CD4-positive, alpha-beta T cell treated with Interleukin-15 for 1 hour (primary cell): ENCODE data around the gene FAM199X.
"Not testable (repeated sequence)": the region's sequence is repeated elsewhere in the genome, so short reads cannot be mapped to it uniquely, and the experiment has no call there.

Experiments
- DNase-seq: peaks from one replicate; pipeline ENCODE4 v3.0.0-alpha.2; 2020

The FAM199X gene

GRCh38 chrX:104193485-104193884 is 27.2 kb downstream of the FAM199X start:
- no peak for DNase-seq

- DNase-seq: no peak
Observed at GRCh38 chrX:104195013-104195412, 28.8 kb downstream of the FAM199X start.

GRCh38 chrX:104195489-104196084 is 29.3 kb downstream of the FAM199X start:
- no peak for DNase-seq

GRCh38 chrX:104205548-104205947 is 39.3 kb downstream of the FAM199X start:
- DNase-seq: no peak

GRCh38 chrX:104211187-104211586 is 44.9 kb downstream of the FAM199X start:
- no peak for DNase-seq

GRCh38 chrX:104230060-104230459 is 63.8 kb downstream of the FAM199X start:
- not testable (repeated sequence) for DNase-seq
